ENCODE data around the gene ZC3H7B.

The ZC3H7B gene

GRCh38 chr22:41332217-41332939 lies 31.1 kb downstream of the ZC3H7B start:
- DNase-seq (ENCODE audit: low read depth, low spot score), result no peak

GRCh38 chr22:41333806-41334205 lies 32.5 kb downstream of the ZC3H7B start:
- DNase-seq (ENCODE audit: low read depth, low spot score), result no peak

GRCh38 chr22:41334215-41334614 lies 32.9 kb downstream of the ZC3H7B start:
- no peak for DNase-seq (ENCODE audit: low read depth, low spot score)

GRCh38 chr22:41334951-41335635 lies 33.8 kb downstream of the ZC3H7B start:
- no peak for DNase-seq (ENCODE audit: low read depth, low spot score)

GRCh38 chr22:41338614-41339212 lies 37.4 kb downstream of the ZC3H7B start:
- DNase-seq (ENCODE audit: low read depth, low spot score), result no peak

GRCh38 chr22:41339823-41340222 lies 38.5 kb downstream of the ZC3H7B start:
- DNase-seq (ENCODE audit: low read depth, low spot score), result no peak

GRCh38 chr22:41340357-41340756 lies 39.0 kb downstream of the ZC3H7B start:
- DNase-seq (ENCODE audit: low read depth, low spot score), result no peak

GRCh38 chr22:41341012-41341411 lies 39.7 kb downstream of the ZC3H7B start:
- DNase-seq (ENCODE audit: low read depth, low spot score), result no peak

GRCh38 chr22:41341990-41342389 lies 40.7 kb downstream of the ZC3H7B start:
- no peak for DNase-seq (ENCODE audit: low read depth, low spot score)

- DNase-seq (ENCODE audit: low read depth, low spot score), result no peak
These were observed 42.0 kb downstream of the ZC3H7B start for GRCh38 chr22:41343300-41343699.

- DNase-seq (ENCODE audit: low read depth, low spot score), result no peak
These were observed 42.4 kb downstream of the ZC3H7B start for GRCh38 chr22:41343717-41344116.

GRCh38 chr22:41344189-41344788 lies 43.0 kb downstream of the ZC3H7B start:
- no peak for DNase-seq (ENCODE audit: low read depth, low spot score)

- no peak for DNase-seq (ENCODE audit: low read depth, low spot score)
These were observed 44.5 kb downstream of the ZC3H7B start for GRCh38 chr22:41345807-41346335.

GRCh38 chr22:41347066-41347859 lies 45.9 kb downstream of the ZC3H7B start:
- no peak for DNase-seq (ENCODE audit: low read depth, low spot score)

- no peak for DNase-seq (ENCODE audit: low read depth, low spot score)
These were observed 47.7 kb downstream of the ZC3H7B start for GRCh38 chr22:41348964-41349484.

GRCh38 chr22:41350087-41350486 lies 48.8 kb downstream of the ZC3H7B start:
- no peak for DNase-seq (ENCODE audit: low read depth, low spot score)

- no peak for DNase-seq (ENCODE audit: low read depth, low spot score)
These were observed 49.7 kb downstream of the ZC3H7B start for GRCh38 chr22:41351011-41351410.

GRCh38 chr22:41352058-41352457 lies 50.7 kb downstream of the ZC3H7B start:
- peak; percentile 46 for DNase-seq (ENCODE audit: low read depth, low spot score)

- DNase-seq (ENCODE audit: low read depth, low spot score), result no peak
These were observed 52.7 kb downstream of the ZC3H7B start for GRCh38 chr22:41353862-41354575.

GRCh38 chr22:41354979-41355378 lies 53.7 kb downstream of the ZC3H7B start:
- no peak for DNase-seq (ENCODE audit: low read depth, low spot score)

All from astrocyte of the hippocampus (primary cell).